Urinary bladder (tissue), 4 donors: ENCODE measurements around the gene CAMSAP1. TPM values are rescaled to one million over a fixed set of nuclear protein-coding genes. Genes with fewer than 3 reads are reported as not detected.
"Not testable (repeated sequence)": the region's sequence is repeated elsewhere in the genome, so short reads cannot be mapped to it uniquely, and the experiment has no call there.

Source experiments
- DNase-seq: peaks from one replicate; pipeline ENCODE4 v3.0.0-alpha.2; 2015; ENCODE audit errors: extremely low spot score
- H3K27ac ChIP-seq: one replicate; pipeline ENCODE4 v1.5.1; 2013; ENCODE audit warnings: low read depth, mild to moderate bottlenecking, moderate library complexity
- H3K36me3 ChIP-seq: one replicate; pipeline ENCODE4 v1.6.1; 2013; ENCODE audit warnings: mild to moderate bottlenecking, moderate library complexity; ENCODE audit not compliant: insufficient read depth
- H3K4me1 ChIP-seq: one replicate; pipeline ENCODE4 v1.6.1; 2013; ENCODE audit warnings: mild to moderate bottlenecking, moderate library complexity; ENCODE audit not compliant: insufficient read depth
- H3K4me3 ChIP-seq: one replicate; pipeline ENCODE4 v1.5.1; 2013; ENCODE audit warnings: low read depth, low read length
- WGBS: extraction: QIAGEN DNeasy Blood & Tissue Kit; methylation state at CpG from one replicate; pipeline ENCODE4 v1.1.7; 2013; 5-methylcytosine and 5-hydroxymethylcytosine counted together
- polyA plus RNA-seq: library from polyadenylated mRNA; stranded (reverse); fragments of 200-250 nt; gene quantifications from one replicate; pipeline ENCODE4 v1.2.3, GENCODE V29; 2013
- total RNA-seq: library from RNA; depleted of rRNA; stranded (reverse); fragments of >200 nt; gene quantifications from one replicate; pipeline ENCODE4 v1.2.3, GENCODE V29; 2014
- donor health status: healthy with polysubstance abuse.
- donor health status: healthy.

Gene CAMSAP1
- 27.9 TPM for total RNA-seq
- 14.9 TPM for polyA plus RNA-seq

- Histone ChIP-seq H3K27ac (peak within 1 kb of the TSS; percentile 62), H3K4me1 (peaks cover 4% of the 10 kb centered on the region), H3K36me3 (no peaks in the 10 kb centered on the region), H3K4me3 (peak within 1 kb of the TSS; percentile 96)
- peak; percentile 77 for DNase-seq
- WGBS = under 1% methylated on average over 90 of the region's 91 CpGs
Measured at GRCh38 chr9:135907431-135908092, at the start of gene CAMSAP1. TSS of gene CAMSAP1 (minus strand) at chr9:135907546. CDS start at chr9:135907159, 387 bp downstream.

- H3K36me3 ChIP-seq = no peaks in the 10 kb centered on the region
- peaks cover 1% of the 10 kb centered on the region for H3K4me1 ChIP-seq
- WGBS = 92% methylated on average over 8 of the region's 8 CpGs
- no peak overlapping the region for H3K27ac ChIP-seq
- no peak overlapping the region for H3K4me3 ChIP-seq
- DNase-seq = no peak
Measured at GRCh38 chr9:135956802-135957174, 49.4 kb upstream of the CAMSAP1 start.

GRCh38 chr9:135955934-135956801, 48.8 kb upstream of the CAMSAP1 start:
- Histone ChIP-seq H3K4me1 (peaks cover 1% of the 10 kb centered on the region), H3K27ac (no peak overlapping the region), H3K36me3 (no peaks in the 10 kb centered on the region), H3K4me3 (no peak overlapping the region)
- no peak for DNase-seq
- WGBS = 90% methylated on average over 32 of the region's 32 CpGs

GRCh38 chr9:135952664-135953206, 45.4 kb upstream of the CAMSAP1 start:
- Histone ChIP-seq H3K36me3 (no peaks in the 10 kb centered on the region), H3K4me3 (no peak overlapping the region), H3K27ac (no peak overlapping the region), H3K4me1 (peaks cover 2% of the 10 kb centered on the region)
- DNase-seq = no peak
- WGBS = 95% methylated on average over 22 of the region's 22 CpGs

GRCh38 chr9:135951889-135952663, 44.7 kb upstream of the CAMSAP1 start:
- 73% methylated on average over 18 of the region's 18 CpGs for WGBS
- peak; percentile 46 for DNase-seq
- Histone ChIP-seq H3K36me3 (no peaks in the 10 kb centered on the region), H3K4me1 (peaks cover 2% of the 10 kb centered on the region), H3K27ac (no peak overlapping the region), H3K4me3 (no peak overlapping the region)

- not testable (repeated sequence) for DNase-seq, H3K27ac ChIP-seq, H3K4me3 ChIP-seq, H3K36me3 ChIP-seq, H3K4me1 ChIP-seq
- WGBS = 95% methylated on average over 8 of the region's 8 CpGs
Measured at GRCh38 chr9:135951310-135951709, 44.0 kb upstream of the CAMSAP1 start.

GRCh38 chr9:135950841-135951240, 43.5 kb upstream of the CAMSAP1 start:
- not testable (repeated sequence) for H3K27ac ChIP-seq, DNase-seq, H3K4me1 ChIP-seq, H3K4me3 ChIP-seq, H3K36me3 ChIP-seq
- 92% methylated on average over 4 of the region's 4 CpGs for WGBS

- Histone ChIP-seq H3K4me3 (no peak overlapping the region), H3K27ac (no peak overlapping the region), H3K4me1 (peaks cover 2% of the 10 kb centered on the region), H3K36me3 (no peaks in the 10 kb centered on the region)
- DNase-seq = no peak
- 84% methylated on average over 12 of the region's 12 CpGs for WGBS
Measured at GRCh38 chr9:135950135-135950682, 42.9 kb upstream of the CAMSAP1 start.

- DNase-seq = no peak
- no peaks in the 10 kb centered on the region for H3K36me3 ChIP-seq
- H3K27ac ChIP-seq = peak overlapping the region; percentile 57
- no peak overlapping the region for H3K4me3 ChIP-seq
- peaks cover 2% of the 10 kb centered on the region for H3K4me1 ChIP-seq
- whole genome bisulfite sequencing = 82% methylated on average over 26 of the region's 26 CpGs
Measured at GRCh38 chr9:135949501-135950134, 42.3 kb upstream of the CAMSAP1 start.

- DNase-seq = peak; percentile 14
- no peaks in the 10 kb centered on the region for H3K36me3 ChIP-seq
- H3K4me1 ChIP-seq = peaks cover 2% of the 10 kb centered on the region
- no peak overlapping the region for H3K27ac ChIP-seq
- H3K4me3 ChIP-seq = no peak overlapping the region
- WGBS = 63% methylated on average over 4 of the region's 4 CpGs
Measured at GRCh38 chr9:135948968-135949367, 41.6 kb upstream of the CAMSAP1 start.

- WGBS = 92% methylated on average over 11 of the region's 11 CpGs
- DNase-seq = no peak
- H3K4me1 ChIP-seq = peaks cover 2% of the 10 kb centered on the region
- H3K4me3 ChIP-seq = no peak overlapping the region
- no peak overlapping the region for H3K27ac ChIP-seq
- H3K36me3 ChIP-seq = no peaks in the 10 kb centered on the region
Measured at GRCh38 chr9:135948446-135948845, 41.1 kb upstream of the CAMSAP1 start.

GRCh38 chr9:135947582-135947981, 40.2 kb upstream of the CAMSAP1 start:
- DNase-seq = no peak
- Histone ChIP-seq H3K4me3 (no peak overlapping the region), H3K36me3 (no peaks in the 10 kb centered on the region), H3K27ac (no peak overlapping the region), H3K4me1 (peaks cover 2% of the 10 kb centered on the region)
- WGBS = 88% methylated on average over 18 of the region's 18 CpGs

GRCh38 chr9:135947105-135947504, 39.8 kb upstream of the CAMSAP1 start:
- H3K4me3 ChIP-seq, H3K36me3 ChIP-seq, DNase-seq, H3K4me1 ChIP-seq, H3K27ac ChIP-seq: not testable (repeated sequence)
- 95% methylated on average over 19 of the region's 19 CpGs for WGBS
